Skeletal muscle satellite cell (primary cell): ENCODE measurements around the gene PNPLA5.
A peak's percentile ranks its signal among the peaks of the same experiment; 100 is the strongest.
"Not testable (repeated sequence)": the region's sequence is repeated elsewhere in the genome, so short reads cannot be mapped to it uniquely, and the experiment has no call there.

Experiments
- H3K27me3 ChIP-seq: 2 replicates; pipeline ENCODE4 v1.7.0; 2013; ENCODE audit warnings: low read length; ENCODE audit not compliant: control insufficient read depth, insufficient read depth
- H3K36me3 ChIP-seq: 2 replicates; pipeline ENCODE4 v1.7.0; 2013; ENCODE audit warnings: mild to moderate bottlenecking, control low read depth, low read length; ENCODE audit not compliant: insufficient read depth
- H3K4me1 ChIP-seq: 2 replicates; pipeline ENCODE4 v1.7.0; 2013; ENCODE audit warnings: low read length; ENCODE audit not compliant: control insufficient read depth, insufficient read depth
- H3K4me2 ChIP-seq: 2 replicates; pipeline ENCODE4 v1.7.0; 2013; ENCODE audit warnings: mild to moderate bottlenecking, low read length
- H3K4me3 ChIP-seq: 2 replicates; pipeline ENCODE4 v1.7.0; 2013; ENCODE audit warnings: low read length
- H3K9ac ChIP-seq: 2 replicates; pipeline ENCODE4 v1.7.0; 2013; ENCODE audit warnings: mild to moderate bottlenecking, low read depth, low read length, moderate library complexity
- H3K9me3 ChIP-seq: replicated peaks from 2 replicates; pipeline ENCODE4 v1.7.0; 2013; ENCODE audit warnings: mild to moderate bottlenecking, control low read depth, low read length

PNPLA5 gene

DNA sequence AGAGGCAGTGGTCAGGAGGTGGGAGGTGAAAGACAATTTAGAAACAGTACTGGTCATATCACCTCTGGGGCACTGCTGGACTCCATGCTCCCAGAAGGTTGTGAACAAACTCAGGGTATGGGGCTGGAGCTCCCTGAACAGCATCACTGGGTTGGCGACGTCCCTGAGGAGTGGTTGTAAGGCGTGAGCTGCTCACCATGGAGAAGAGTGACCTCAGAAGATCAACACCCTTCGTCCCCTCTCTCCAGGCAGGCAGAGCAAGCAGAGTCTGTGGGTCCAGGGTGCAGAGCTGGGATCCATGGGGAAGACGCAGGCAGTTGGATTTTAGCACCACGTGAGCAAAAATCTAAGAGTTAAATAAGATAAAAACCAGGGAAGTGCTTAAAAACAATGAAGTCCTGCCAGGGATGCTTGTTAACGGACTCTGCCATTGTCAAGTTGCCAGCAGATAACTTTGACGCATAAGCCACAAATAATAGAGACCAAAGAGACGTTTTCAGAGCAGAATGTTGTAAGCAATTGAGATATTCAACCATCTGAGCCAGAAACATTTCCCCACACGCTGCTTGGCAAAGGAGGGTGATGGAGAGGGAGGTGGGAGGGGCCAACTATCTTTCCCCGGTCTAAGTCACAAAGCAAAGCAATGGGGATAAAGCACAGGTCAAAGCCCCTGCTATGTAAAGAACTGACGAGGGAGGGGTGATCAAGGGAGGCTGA, 13.6 kb downstream of the PNPLA5 start:
- H3K4me3 ChIP-seq: no peak overlapping the region
- H3K27me3 ChIP-seq: peaks cover 24% of the 10 kb centered on the region
- no peaks in the 10 kb centered on the region for H3K4me1 ChIP-seq
- H3K4me2 ChIP-seq: no peak overlapping the region
- H3K9ac ChIP-seq: no peak overlapping the region
- no peaks in the 10 kb centered on the region for H3K36me3 ChIP-seq
- no peaks in the 10 kb centered on the region for H3K9me3 ChIP-seq

DNA sequence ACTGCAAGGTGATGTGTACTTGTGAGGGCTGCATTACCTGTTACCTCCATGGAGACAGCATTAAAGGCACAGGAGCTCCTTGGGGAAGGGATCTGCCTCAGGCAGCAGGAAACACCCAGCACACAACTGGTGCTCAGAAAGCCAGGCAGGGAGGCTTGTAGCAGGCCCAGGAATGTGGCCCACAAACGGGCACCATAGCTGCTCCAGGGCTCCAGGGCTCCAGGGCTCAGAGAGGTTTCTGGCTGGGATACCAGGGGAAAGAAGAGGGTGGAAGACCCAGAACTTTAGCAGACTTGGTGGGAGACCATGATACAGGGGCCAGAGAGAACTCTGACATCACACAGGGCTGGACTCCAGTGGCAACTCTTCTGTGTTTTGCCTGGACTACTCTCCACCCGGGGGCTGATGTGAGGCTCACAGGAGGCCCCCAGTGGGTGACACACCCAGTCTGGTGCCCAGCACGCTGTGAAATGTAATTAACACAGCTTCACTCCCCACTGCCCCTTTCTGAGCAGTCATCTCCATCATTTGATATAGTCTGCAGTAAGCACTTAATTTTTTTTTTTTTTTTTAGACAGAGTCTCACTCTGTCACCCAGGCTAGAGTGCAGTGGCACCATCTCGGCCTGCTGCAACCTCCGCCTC, 14.8 kb downstream of the PNPLA5 start:
- H3K4me2 ChIP-seq: no peak overlapping the region
- no peaks in the 10 kb centered on the region for H3K36me3 ChIP-seq
- H3K4me3 ChIP-seq: no peak overlapping the region
- H3K27me3 ChIP-seq: peaks cover 30% of the 10 kb centered on the region
- no peak overlapping the region for H3K9ac ChIP-seq
- H3K4me1 ChIP-seq: no peaks in the 10 kb centered on the region
- H3K9me3 ChIP-seq: no peaks in the 10 kb centered on the region

DNA sequence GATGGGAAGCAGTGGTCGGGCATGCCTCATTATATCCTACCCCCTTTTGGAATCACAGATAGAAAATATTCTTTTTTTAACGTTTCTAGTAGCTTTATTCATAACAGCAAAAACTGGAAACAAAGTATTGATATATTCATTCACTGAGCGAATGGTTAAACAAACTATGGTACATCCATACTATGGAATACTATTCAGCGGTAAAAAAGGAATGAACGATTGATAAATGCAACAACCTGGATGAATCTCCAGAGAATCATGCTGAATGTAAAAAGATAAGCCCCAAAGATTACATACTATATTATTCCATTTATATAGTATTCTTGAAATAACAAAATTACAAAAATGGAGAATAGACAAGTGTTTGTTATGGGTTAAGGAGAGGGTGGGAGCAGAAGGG, 22.0 kb downstream of the PNPLA5 start:
- H3K4me1 ChIP-seq: no peaks in the 10 kb centered on the region
- H3K4me3 ChIP-seq: no peak overlapping the region
- peaks cover 12% of the 10 kb centered on the region for H3K27me3 ChIP-seq
- no peaks in the 10 kb centered on the region for H3K36me3 ChIP-seq
- no peak overlapping the region for H3K9ac ChIP-seq
- H3K9me3 ChIP-seq: no peaks in the 10 kb centered on the region
- no peak overlapping the region for H3K4me2 ChIP-seq

DNA sequence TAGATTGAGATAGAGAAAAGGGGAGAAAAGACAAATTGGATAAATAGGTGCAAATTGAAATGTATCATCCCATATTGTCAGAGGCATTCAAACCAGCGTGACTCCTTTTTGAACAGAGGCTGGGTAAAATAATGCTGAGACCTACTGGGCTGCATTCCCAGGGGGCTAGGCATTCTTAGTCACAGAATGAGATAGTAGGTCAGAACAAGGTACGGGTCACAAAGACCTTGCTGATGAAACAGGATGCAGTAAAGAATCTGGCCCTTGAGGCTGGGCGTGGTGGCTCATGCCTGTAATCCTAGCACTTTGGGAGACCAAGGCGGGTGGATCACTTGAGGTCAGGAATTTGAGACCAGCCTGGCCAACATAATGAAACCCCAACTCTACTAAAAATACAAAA, 22.8 kb downstream of the PNPLA5 start:
- H3K4me3 ChIP-seq, H3K4me1 ChIP-seq: not testable (repeated sequence)

DNA sequence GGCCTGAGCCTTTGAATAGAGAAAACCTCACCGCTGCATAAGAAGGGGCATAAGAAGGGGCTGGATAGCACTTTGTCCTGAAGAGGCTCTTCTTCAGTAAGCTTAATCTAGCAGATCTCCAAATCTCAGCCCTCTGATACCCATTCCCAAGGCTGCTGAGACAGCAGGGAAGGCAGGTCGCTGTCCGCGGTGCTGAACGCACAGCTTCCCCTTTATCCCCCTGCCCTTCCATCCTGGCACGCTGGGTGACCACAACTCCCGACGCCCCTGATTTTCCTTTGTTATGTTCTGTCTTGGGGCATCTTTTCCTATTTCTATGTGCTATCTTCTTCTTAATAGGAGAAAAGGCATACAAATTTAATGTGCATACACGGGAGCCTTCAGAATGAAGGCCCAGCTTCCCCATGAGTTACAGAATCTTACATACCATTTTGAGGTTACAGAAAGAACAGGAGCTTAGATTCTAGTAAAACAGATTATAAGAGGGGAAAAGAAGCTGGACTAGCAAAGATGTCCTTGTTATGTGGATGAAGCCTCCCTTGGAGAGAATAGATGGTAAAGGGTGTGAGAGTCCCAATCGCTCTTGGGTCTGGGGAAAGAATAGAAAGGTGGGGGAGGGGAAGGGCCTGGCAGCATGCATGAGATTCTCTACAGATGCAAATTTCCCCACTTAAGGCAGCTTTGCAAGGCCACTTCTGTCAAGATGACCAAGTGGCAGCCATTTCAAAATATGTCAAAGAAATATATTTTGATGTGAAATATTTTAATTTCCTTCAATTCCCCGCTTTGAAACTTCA, 23.8 kb downstream of the PNPLA5 start:
- Histone ChIP-seq H3K4me2 (no peak overlapping the region), H3K36me3 (no peaks in the 10 kb centered on the region), H3K9ac (no peak overlapping the region), H3K9me3 (no peaks in the 10 kb centered on the region), H3K27me3 (peaks cover 26% of the 10 kb centered on the region), H3K4me1 (no peaks in the 10 kb centered on the region), H3K4me3 (no peak overlapping the region)

More for the DNA sequence above, 22.8 kb downstream of the PNPLA5 start:
- not testable (repeated sequence) for H3K9ac ChIP-seq, H3K36me3 ChIP-seq, H3K4me2 ChIP-seq, H3K9me3 ChIP-seq
- peaks cover 19% of the 10 kb centered on the region for H3K27me3 ChIP-seq

DNA sequence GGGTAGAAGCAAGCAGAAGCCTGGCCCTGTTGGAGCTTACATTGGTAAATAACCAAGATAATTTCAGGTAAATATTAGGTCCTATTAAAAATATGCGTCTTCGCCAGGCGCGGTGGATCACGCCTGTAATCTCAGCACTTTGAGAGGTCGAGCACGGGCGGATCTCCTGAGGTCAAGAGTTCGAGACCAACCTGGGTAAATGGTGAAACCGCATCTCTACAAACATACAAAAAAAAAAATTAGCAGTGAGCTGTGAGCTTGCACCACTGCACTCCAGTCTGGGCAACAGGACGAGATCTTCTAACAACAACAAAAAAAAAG, 29.0 kb downstream of the PNPLA5 start:
- Histone ChIP-seq H3K36me3 (no peaks in the 10 kb centered on the region), H3K27me3 (peaks cover 57% of the 10 kb centered on the region), H3K4me1 (no peaks in the 10 kb centered on the region), H3K4me2 (peak overlapping the region; percentile 35), H3K4me3 (no peak overlapping the region), H3K9ac (no peak overlapping the region), H3K9me3 (no peaks in the 10 kb centered on the region)

DNA sequence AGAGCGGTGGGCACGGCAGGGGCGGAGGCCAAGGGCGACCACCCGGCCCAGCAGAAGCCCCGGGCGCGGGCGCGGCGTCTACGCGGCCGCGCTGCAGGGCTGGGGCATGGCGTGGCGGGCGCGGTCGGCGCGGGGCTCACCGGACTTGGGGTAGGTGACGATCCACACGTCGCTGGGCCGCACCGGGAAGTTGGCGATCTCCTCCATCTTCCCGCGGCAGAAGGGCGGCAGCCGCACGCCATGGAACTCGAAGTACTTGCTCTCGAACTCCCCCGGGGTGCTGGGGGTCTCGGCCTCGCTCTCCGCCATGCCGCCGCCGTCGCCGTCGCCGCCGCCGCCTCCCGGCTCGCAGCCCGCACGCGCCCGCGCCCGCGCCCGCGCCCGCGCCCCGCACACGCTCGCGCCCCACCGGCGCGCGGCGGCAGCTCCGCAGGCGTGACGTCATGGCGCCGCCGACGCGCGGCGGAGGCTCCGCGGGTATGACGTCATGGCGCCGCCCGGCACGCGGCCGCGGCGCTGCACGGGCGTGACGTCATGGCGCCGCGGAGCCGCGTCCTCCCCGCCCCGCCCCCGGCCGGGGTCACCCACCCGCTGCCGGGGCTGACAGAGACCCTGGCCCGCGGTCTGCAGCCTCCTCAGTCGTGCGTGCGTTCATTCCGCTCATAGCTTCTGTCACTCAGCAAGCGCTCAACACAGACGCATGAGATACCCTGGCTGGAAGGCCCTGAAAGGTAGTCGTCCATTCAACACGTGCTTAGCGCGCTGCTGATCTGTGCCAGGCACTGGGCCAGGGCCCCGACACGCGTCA, 29.5 kb downstream of the PNPLA5 start, which contains the start of gene SULT4A1:
Gene SULT4A1, minus strand, starts transcription at position 440 of the 808 bp plus-strand sequence. Its CDS starts 131 bp downstream, at position 309.
- Histone ChIP-seq H3K27me3 (peaks cover 57% of the 10 kb centered on the region), H3K9ac (no peak within 1 kb of the TSS), H3K4me2 (peak within 1 kb of the TSS; percentile 65), H3K9me3 (no peaks in the 10 kb centered on the region), H3K36me3 (no peaks in the 10 kb centered on the region), H3K4me3 (peak within 1 kb of the TSS; percentile 62), H3K4me1 (no peaks in the 10 kb centered on the region)

DNA sequence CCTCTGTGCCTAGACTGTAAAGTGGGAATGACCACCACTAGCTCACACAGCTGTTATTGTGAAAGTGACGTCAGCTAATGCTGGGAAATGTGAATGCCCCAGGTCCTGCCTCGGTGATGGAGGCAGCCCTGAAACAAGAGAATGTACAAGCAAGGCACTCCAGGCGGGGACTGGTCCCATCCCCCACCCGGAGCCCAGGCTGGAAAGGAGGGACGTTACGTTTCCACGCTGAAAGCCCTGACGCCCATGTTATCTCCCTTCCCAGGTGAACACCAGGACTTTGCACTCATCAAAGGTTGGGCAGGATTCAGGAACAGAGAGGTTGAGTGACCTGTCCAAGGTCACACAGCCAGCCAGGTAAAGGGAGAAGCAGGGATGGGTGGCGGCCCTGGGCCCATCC, 30.3 kb downstream of the PNPLA5 start:
- Histone ChIP-seq H3K4me2 (no peak overlapping the region), H3K27me3 (peaks cover 57% of the 10 kb centered on the region), H3K4me3 (no peak overlapping the region)

DNA sequence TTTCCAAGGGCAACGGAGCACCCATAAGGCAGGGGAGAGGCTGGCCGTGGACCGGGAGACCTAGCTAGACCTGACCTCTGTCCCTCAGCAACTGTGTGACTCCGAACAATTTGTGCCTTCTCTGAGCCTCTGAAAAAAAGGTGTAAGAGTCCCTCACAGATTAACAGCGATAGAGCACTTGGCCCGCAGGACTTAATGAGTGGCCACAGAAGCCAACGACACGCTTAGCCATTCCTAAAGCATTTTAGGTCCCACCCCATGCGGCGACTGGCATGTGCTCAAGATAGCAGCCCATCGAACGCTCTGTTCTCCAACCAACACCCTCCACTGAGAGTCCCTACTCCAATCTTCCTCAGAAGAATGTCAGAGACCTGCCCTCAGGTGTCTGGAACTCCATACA, 31.0 kb downstream of the PNPLA5 start:
- no peaks in the 10 kb centered on the region for H3K9me3 ChIP-seq
- H3K4me2 ChIP-seq: no peak overlapping the region
- H3K9ac ChIP-seq: no peak overlapping the region
- H3K4me3 ChIP-seq: no peak overlapping the region
- H3K36me3 ChIP-seq: no peaks in the 10 kb centered on the region
- peaks cover 57% of the 10 kb centered on the region for H3K27me3 ChIP-seq
- no peaks in the 10 kb centered on the region for H3K4me1 ChIP-seq

More for the DNA sequence above, 30.3 kb downstream of the PNPLA5 start:
- Histone ChIP-seq H3K4me1 (no peaks in the 10 kb centered on the region), H3K9me3 (no peaks in the 10 kb centered on the region), H3K9ac (no peak overlapping the region), H3K36me3 (no peaks in the 10 kb centered on the region)

DNA sequence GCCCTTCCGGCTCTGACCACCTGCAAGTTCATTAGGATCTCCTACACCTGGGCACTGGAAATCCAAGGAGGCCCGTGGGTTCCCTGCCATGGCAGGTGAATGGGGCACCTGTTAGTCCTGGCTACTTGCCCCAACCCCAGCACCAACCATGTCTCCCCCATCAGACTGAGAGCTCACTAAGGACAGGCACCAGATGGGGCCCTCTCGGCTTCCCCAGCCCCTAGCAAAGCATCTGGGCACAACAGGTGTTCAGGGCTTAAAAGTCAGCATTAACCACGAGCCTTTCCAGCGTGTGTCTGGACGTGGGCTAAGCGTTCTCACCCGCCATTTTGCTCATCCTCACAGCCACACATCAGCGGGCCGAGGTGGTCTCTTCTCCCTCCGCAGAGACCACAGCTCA, 31.7 kb downstream of the PNPLA5 start:
- Histone ChIP-seq H3K9ac (no peak overlapping the region), H3K4me3 (no peak overlapping the region), H3K36me3 (no peaks in the 10 kb centered on the region), H3K9me3 (no peaks in the 10 kb centered on the region), H3K27me3 (peaks cover 54% of the 10 kb centered on the region), H3K4me1 (no peaks in the 10 kb centered on the region), H3K4me2 (no peak overlapping the region)

DNA sequence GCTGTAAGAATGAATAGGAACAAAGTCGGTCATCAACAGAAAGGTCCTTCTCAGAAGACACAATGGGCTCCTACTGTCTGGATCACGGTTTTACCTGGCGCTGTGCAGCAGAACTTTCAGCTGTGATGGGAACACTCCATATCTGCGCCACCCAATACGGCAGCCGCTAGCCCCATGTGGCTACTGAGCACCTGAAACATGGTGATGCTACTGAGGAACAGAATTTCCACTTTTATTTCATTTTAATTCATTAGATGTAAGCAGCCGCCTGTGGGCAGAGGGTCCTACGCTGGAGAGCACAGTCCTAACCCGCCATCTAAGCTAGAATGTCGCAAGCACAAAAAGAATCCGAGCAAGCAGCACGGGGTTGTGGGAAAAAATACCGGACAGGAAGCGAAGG, 32.2 kb downstream of the PNPLA5 start:
- H3K9me3 ChIP-seq: no peaks in the 10 kb centered on the region
- H3K4me2 ChIP-seq: no peak overlapping the region
- H3K4me3 ChIP-seq: no peak overlapping the region
- H3K36me3 ChIP-seq: no peaks in the 10 kb centered on the region
- peaks cover 49% of the 10 kb centered on the region for H3K27me3 ChIP-seq
- H3K9ac ChIP-seq: no peak overlapping the region
- no peaks in the 10 kb centered on the region for H3K4me1 ChIP-seq
